Tibial nerve (tissue), 4 donors: ENCODE data around the gene SAG. TPM values are rescaled to one million over a fixed set of nuclear protein-coding genes. Genes with fewer than 3 reads are reported as not detected.

ENCODE experiments used
- DNase-seq, 2 donors: peaks; one replicate each; pipeline ENCODE4 v3.0.0-alpha.2; 2019; ENCODE audit warnings: low spot score in 2 of 2
- H3K27ac ChIP-seq, 4 donors: fragments of 200-600 bp; sonication (generic) in 3 of 4; one replicate each; pipeline ENCODE4 v1.5.1; 2017 to 2019; ENCODE audit warnings: mild to moderate bottlenecking in 1 of 4
- H3K27me3 ChIP-seq, 2 donors: fragments of 200-600 bp; sonication (generic) in 1 of 2; one replicate each; pipeline versions ENCODE4 v1.5.1 to v1.6.0; 2017 to 2019
- H3K36me3 ChIP-seq, 3 donors: fragments of 200-600 bp; sonication (generic); one replicate each; pipeline ENCODE4 v1.5.1; 2018 to 2019
- H3K4me1 ChIP-seq, 4 donors: fragments of 200-600 bp; sonication (generic) in 3 of 4; one replicate each; pipeline ENCODE4 v1.5.1; 2017 to 2019
- H3K4me3 ChIP-seq, 4 donors: fragments of 200-600 bp; sonication (generic) in 3 of 4; one replicate each; pipeline ENCODE4 v1.5.1; 2017 to 2019; ENCODE audit warnings: mild to moderate bottlenecking in 1 of 4, moderate library complexity in 1 of 4
- H3K9me3 ChIP-seq, 4 donors: fragments of 200-600 bp; sonication (generic) in 3 of 4; one replicate each; pipeline ENCODE4 v1.5.1; 2017 to 2019
- EP300 ChIP-seq, 2 donors: sonication (generic); formaldehyde crosslinking; IDR thresholded peaks; one replicate each; pipeline ENCODE4 v1.6.1; 2017; ENCODE audit warnings: antibody characterized with exemption in 2 of 2, mild to moderate bottlenecking in 1 of 2
- POLR2A ChIP-seq, 2 donors: fragments of 450-650 bp; IDR thresholded peaks; one replicate each; pipeline ENCODE4 v1.6.1; 2017; ENCODE audit warnings: antibody characterized with exemption in 2 of 2, mild to moderate bottlenecking in 2 of 2, moderate library complexity in 2 of 2
- WGBS, 2 donors: methylation state at CpG; one replicate each; pipeline ENCODE4 v1.1.5; 2018; 5-methylcytosine and 5-hydroxymethylcytosine counted together
- total RNA-seq, 4 donors: library from RNA; depleted of rRNA; stranded (reverse); fragments of >200 nt; gene quantifications; one replicate each; pipeline ENCODE4 v1.1.0, GENCODE V29; 2016
- TF ChIP-seq, protein P1 (sequence below), 5 experiments: fragments of 200-600 bp in 3 of 5; fragments of 450-650 bp in 2 of 5; sonication (generic) in 3 of 5; IDR thresholded peaks; one replicate each; pipeline ENCODE4 v1.5.1; 2016 to 2019; ENCODE audit warnings: antibody characterized with exemption in 5 of 5, mild to moderate bottlenecking in 3 of 5, moderate library complexity in 2 of 5

The SAG gene
- total RNA-seq, 4 donors from 2014 or later: not detected

DNA sequence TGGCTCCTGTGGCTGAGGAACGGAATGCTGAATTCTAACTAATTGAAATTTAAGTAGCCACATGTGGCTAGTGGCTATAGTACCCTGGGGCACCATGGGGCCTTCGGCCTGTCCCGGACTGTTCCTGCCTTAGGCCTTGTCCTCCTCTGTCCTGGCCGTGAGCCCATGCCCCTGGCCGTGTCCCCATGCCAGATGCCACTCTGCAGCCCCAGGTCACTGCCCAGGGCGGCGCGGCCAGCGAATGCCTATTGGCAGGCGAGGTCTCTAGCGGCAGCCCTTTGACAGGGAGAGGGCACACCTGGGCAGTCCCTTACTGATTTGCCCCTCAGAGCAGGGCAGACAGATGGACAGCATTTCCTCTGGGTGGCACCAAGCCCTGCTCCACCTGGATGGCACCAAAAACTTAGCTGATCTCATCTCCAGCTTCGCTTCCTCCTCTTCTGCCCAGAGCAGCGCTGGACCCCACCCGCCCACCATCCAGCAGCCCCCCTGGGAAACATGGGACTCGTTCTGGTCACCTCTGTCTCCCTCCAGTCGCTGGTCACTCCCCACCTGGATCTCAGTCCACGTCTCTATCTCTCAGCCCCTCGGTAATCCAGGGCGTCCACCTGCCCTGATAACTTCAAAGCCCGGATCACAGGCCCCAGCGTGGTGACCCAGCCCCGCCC lies 45.6 kb downstream of the SAG start:
- Histone ChIP-seq H3K27me3 (no peaks in the 10 kb centered on the region), H3K36me3 (no peaks in the 10 kb centered on the region), H3K4me3 (peak overlapping the region in 2 of 4 donors; percentile 46 to 72), H3K4me1 (peaks cover 0 to 60% (median 34%) of the 10 kb centered on the region in 4 donors), H3K9me3 (no peaks in the 10 kb centered on the region), H3K27ac (peak overlapping the region in 3 of 4 donors; percentile 61 to 76 (median 66))
- 65 to 72% methylated on average over 18 to 22 of the region's 22 CpGs for whole genome bisulfite sequencing, 2 donors
- DNase-seq: no peak
- TF ChIP-seq, protein P1, sequence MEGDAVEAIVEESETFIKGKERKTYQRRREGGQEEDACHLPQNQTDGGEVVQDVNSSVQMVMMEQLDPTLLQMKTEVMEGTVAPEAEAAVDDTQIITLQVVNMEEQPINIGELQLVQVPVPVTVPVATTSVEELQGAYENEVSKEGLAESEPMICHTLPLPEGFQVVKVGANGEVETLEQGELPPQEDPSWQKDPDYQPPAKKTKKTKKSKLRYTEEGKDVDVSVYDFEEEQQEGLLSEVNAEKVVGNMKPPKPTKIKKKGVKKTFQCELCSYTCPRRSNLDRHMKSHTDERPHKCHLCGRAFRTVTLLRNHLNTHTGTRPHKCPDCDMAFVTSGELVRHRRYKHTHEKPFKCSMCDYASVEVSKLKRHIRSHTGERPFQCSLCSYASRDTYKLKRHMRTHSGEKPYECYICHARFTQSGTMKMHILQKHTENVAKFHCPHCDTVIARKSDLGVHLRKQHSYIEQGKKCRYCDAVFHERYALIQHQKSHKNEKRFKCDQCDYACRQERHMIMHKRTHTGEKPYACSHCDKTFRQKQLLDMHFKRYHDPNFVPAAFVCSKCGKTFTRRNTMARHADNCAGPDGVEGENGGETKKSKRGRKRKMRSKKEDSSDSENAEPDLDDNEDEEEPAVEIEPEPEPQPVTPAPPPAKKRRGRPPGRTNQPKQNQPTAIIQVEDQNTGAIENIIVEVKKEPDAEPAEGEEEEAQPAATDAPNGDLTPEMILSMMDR (IDR thresholded peaks at IDR 0.05): no peak
- no peak for TF ChIP-seq POLR2A (IDR thresholded peaks at IDR 0.05)
- TF ChIP-seq EP300 (IDR thresholded peaks at IDR 0.05): no peak

DNA sequence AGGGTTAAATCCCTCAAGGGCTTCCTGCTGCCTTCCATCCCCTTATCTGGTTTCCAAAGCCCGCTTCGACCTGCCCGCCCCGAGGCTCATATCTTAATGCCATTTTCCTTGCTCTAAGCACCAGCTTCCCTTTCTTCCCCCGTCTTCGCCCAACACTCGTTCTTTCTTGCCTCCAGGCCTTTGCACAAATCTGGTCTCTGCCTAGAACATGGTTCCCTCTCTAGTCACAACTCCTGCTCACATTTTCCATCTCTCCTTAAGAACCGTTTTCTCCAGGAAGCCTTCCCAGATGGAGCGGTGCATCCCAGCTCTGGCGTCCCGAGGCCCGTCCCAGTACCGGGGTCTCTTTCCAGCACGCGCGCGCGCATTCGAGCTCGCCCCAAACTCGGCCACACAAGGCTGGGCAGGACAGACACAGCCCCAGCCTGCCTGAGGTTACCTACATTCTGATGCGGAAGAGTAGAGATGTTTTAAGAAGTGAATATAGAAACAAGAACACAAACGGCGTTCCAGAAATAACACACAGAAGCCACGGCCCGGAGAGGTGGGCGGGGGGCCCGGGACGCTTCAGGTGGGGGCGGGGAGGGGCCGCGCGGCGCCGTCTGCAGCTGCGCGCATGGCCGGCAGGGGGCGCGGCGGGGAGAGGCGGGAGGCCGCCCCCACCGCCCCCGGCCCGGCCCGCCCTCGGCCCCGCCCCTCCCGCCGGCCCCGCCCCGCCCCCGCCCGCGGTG lies 46.3 kb downstream of the SAG start, which contains the start of gene DGKD:
TSS of gene DGKD (plus strand) at position 726 of the 731 bp plus-strand sequence. CDS start 25 bp downstream, outside the sequence.
- TF ChIP-seq, protein P1 (IDR thresholded peaks at IDR 0.05): peak in 3 of 5 experiments; percentile 61 to 84 (median 70)
- TF ChIP-seq POLR2A (IDR thresholded peaks at IDR 0.05) (no peak), EP300 (IDR thresholded peaks at IDR 0.05) (no peak)
- peak within 1 kb of the TSS; percentile 35 to 72 (median 56) for H3K4me3 ChIP-seq
- DNase-seq: peak; percentile 30 to 32
- H3K27ac ChIP-seq: peak within 1 kb of the TSS in 3 of 4 donors; percentile 61 to 76 (median 66)
- peaks cover 0 to 56% (median 31%) of the 10 kb centered on the region in 4 donors for H3K4me1 ChIP-seq
- no peaks in the 10 kb centered on the region for H3K36me3 ChIP-seq
- H3K27me3 ChIP-seq: no peaks in the 10 kb centered on the region
- 5% methylated on average over 33 to 42 of the region's 56 CpGs for WGBS, 2 donors
- H3K9me3 ChIP-seq: no peaks in the 10 kb centered on the region

DNA sequence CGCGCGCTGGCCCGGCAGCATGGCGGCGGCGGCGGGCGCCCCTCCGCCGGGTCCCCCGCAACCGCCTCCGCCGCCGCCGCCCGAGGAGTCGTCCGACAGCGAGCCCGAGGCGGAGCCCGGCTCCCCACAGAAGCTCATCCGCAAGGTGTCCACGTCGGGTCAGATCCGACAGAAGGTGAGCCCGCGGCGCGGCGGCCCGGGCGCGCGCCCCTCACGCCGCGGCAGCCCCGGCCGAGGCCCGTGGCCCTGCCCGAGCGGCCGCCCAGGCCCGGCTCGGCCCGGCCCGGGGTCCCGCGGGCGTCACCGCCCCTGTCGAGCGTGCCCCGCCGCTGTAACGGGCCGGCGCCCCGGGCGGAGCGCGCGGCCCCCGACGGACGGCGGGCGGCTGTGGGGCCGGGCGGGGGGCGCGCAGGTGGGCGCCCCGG lies 46.9 kb downstream of the SAG start:
- H3K27ac ChIP-seq: peak overlapping the region in 1 of 4 donors; percentile 56
- 0% methylated on average over 1 of the region's 77 CpGs; no CpG with 5 or more reads in 1 of the 2 donors for WGBS, 2 donors
- H3K27me3 ChIP-seq: no peaks in the 10 kb centered on the region
- no peaks in the 10 kb centered on the region for H3K36me3 ChIP-seq
- H3K9me3 ChIP-seq: no peaks in the 10 kb centered on the region
- TF ChIP-seq, protein P1 (IDR thresholded peaks at IDR 0.05): no peak
- TF ChIP-seq POLR2A (IDR thresholded peaks at IDR 0.05) (no peak), EP300 (IDR thresholded peaks at IDR 0.05) (no peak)
- peak overlapping the region in 3 of 4 donors; percentile 35 to 72 (median 68) for H3K4me3 ChIP-seq
- no peak for DNase-seq
- peaks cover 0 to 53% (median 25%) of the 10 kb centered on the region in 4 donors for H3K4me1 ChIP-seq

DNA sequence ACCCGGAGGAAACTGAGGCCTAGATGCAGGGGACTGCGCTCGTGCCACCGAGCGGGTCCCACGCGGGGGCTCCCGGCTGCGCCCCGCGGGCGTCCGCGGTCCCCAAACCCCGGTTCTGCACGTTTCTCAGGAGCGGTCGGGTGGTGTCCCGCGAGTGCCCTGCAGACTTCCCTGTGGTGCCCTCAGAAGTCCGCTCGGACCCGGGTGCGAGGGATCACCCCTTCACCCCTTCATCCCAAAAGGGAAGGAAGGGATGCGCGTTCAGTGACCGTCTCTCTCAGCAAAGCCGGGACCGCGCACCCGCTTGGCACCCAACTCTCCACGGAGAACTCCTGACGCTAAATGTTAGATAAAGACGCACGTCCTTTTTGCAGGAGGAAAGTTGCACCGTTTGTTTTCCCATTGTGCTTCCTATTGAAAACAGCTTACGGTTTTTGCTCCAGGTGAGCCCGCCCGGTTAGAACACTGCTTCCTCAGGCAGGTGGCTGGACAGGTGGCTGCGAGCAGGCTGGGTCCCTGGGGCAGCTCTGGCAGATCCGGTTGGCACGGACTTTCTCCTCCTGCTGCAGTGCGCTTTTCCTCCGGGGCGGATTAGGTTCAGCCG lies 47.5 kb downstream of the SAG start:
- DNase-seq: no peak
- Histone ChIP-seq H3K4me3 (peak overlapping the region; percentile 35 to 72 (median 56)), H3K36me3 (no peaks in the 10 kb centered on the region), H3K4me1 (peaks cover 0 to 48% (median 22%) of the 10 kb centered on the region in 4 donors), H3K27me3 (no peaks in the 10 kb centered on the region), H3K9me3 (no peaks in the 10 kb centered on the region), H3K27ac (peak overlapping the region in 1 of 4 donors; percentile 50)
- TF ChIP-seq EP300 (IDR thresholded peaks at IDR 0.05): no peak
- WGBS, 2 donors: 11 to 27% methylated on average over 21 to 42 of the region's 46 CpGs

DNA sequence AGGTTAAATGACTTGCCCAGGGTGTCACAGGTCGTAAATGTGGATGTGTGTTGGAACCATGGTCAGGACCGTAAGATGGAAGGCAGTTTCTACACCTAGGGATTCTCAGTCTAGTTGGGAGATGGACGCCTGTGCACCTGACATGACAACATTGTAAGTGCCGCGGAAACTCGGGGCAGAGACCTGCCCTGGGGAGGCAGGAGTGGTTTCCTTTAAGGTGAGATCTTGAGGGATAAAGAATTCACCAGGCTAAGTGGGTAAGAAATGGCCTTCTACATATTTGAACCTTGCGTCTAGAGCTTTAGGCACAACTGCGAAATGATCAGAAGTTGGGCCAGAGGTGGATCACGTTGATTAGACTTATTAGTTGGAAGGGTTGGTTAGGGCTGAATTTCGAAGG lies 48.3 kb downstream of the SAG start:
- WGBS, 2 donors: 96% methylated on average over 10 of the region's 10 CpGs
- H3K27ac ChIP-seq: no peak overlapping the region
- no peak for DNase-seq
- TF ChIP-seq POLR2A (IDR thresholded peaks at IDR 0.05): no peak
- TF ChIP-seq, protein P1 (IDR thresholded peaks at IDR 0.05): no peak
- no peak for TF ChIP-seq EP300 (IDR thresholded peaks at IDR 0.05)
- peaks cover 0 to 42% (median 19%) of the 10 kb centered on the region in 4 donors for H3K4me1 ChIP-seq
- no peaks in the 10 kb centered on the region for H3K9me3 ChIP-seq
- H3K27me3 ChIP-seq: no peaks in the 10 kb centered on the region
- no peak overlapping the region for H3K4me3 ChIP-seq
- H3K36me3 ChIP-seq: no peaks in the 10 kb centered on the region
